GM12878 (cell line): ENCODE measurements around the gene CHRM4. TPM values are rescaled to one million over a fixed set of nuclear protein-coding genes. Genes with fewer than 3 reads are reported as not detected.

Source experiments
- ATAC-seq: fragments of 200-7000 bp; cut with Tn5 transposase; 3 replicates; pipeline ENCODE4 v1.9.1; 2020; ENCODE audit warnings: mild to moderate bottlenecking, moderate library complexity
- BruUV-seq: library from RNA; stranded (reverse); fragments of 400-500 nt; replicated peaks from 2 replicates; lab custom pipeline; 2021; lab: Mats Ljungman, UMichigan
- CTCF ChIA-PET: fragments of 300-600 bp; sonication (Branson Sonifier 250); formaldehyde crosslinking; extraction: SDS; loops from one replicate; lab custom pipeline; 2021; ENCODE audit warnings: inconsistent platforms; lab: Yijun Ruan, JAX
- POLR2A ChIA-PET: fragments of 350-600 bp; formaldehyde crosslinking; extraction: SDS; loops from one replicate; lab custom pipeline; 2021; ENCODE audit warnings: inconsistent platforms; lab: Charles Lee
- RAD21 ChIA-PET: fragments of 300-600 bp; sonication (Branson Sonifier 250); formaldehyde crosslinking; loops from one replicate; lab custom pipeline; 2023; ENCODE audit warnings: antibody characterized with exemption; ENCODE audit not compliant: unreplicated experiment; lab: Charles Lee
- SMC1A ChIA-PET: fragments of 300-600 bp; sonication (Branson Sonifier 250); formaldehyde crosslinking; loops from one replicate; lab custom pipeline; 2023; ENCODE audit not compliant: unreplicated experiment, uncharacterized antibody; lab: Charles Lee
- DNase-seq: peaks from one replicate; pipeline ENCODE4 v3.0.0-alpha.2; 2011; ENCODE audit warnings: low read depth, low spot score
- FAIRE-seq: peaks from 3 replicates; lab custom pipeline; 2011; peaks lifted over from hg19 to GRCh38; lab: Jason Lieb, UNC
- H2AFZ ChIP-seq: 2 replicates; pipeline ENCODE4 v1.6.0; 2011; ENCODE audit warnings: low read depth, low read length, control low read depth; ENCODE audit not compliant: control insufficient read depth
- H3K27ac ChIP-seq: 2 replicates; pipeline ENCODE4 v1.5.1; 2011; ENCODE audit warnings: control low read depth; ENCODE audit not compliant: control insufficient read depth, insufficient read depth
- H3K27me3 ChIP-seq, 2 experiments: replicated peaks in 1 of 2; 2 replicates each; pipeline versions ENCODE4 v1.6.0 to v1.6.1; 2011; ENCODE audit warnings: low read length in 1 of 2; ENCODE audit not compliant: control insufficient read depth in 2 of 2, insufficient read depth in 2 of 2
- H3K36me3 ChIP-seq, 2 experiments: 2 replicates each; pipeline ENCODE4 v1.5.1; 2011; ENCODE audit warnings: low read length in 1 of 2; ENCODE audit not compliant: control insufficient read depth in 2 of 2, insufficient read depth in 2 of 2
- H3K4me1 ChIP-seq: 2 replicates; pipeline ENCODE4 v1.6.1; 2011; ENCODE audit warnings: mild to moderate bottlenecking, low read length, moderate library complexity, mixed read lengths; ENCODE audit not compliant: control insufficient read depth, insufficient read depth
- H3K4me2 ChIP-seq: 2 replicates; pipeline ENCODE4 v1.6.0; 2011; ENCODE audit warnings: control low read depth; ENCODE audit not compliant: control insufficient read depth, insufficient read depth
- H3K4me3 ChIP-seq: fragments of 200-600 bp; sonication (generic); 2 replicates; pipeline ENCODE4 v1.5.1; 2016
- H3K79me2 ChIP-seq: 2 replicates; pipeline ENCODE4 v1.6.0; 2011; ENCODE audit warnings: low read length; ENCODE audit not compliant: control insufficient read depth, insufficient read depth
- H3K9ac ChIP-seq: 2 replicates; pipeline ENCODE4 v1.8.0; 2011; ENCODE audit warnings: low read length, control low read depth, mixed read lengths; ENCODE audit not compliant: control insufficient read depth, insufficient read depth
- H3K9me3 ChIP-seq: replicated peaks from 3 replicates; pipeline ENCODE4 v1.5.1; 2011; ENCODE audit warnings: mild to moderate bottlenecking, low read length; ENCODE audit not compliant: control insufficient read depth, insufficient read depth
- H4K20me1 ChIP-seq: 2 replicates; pipeline ENCODE4 v1.6.0; 2011; ENCODE audit not compliant: control insufficient read depth, insufficient read depth
- MEF2B ChIP-seq: fragments of 450-650 bp; IDR thresholded peaks from 2 replicates; pipeline ENCODE4 v1.6.1; 2018; ENCODE audit warnings: mild to moderate bottlenecking, moderate library complexity; ENCODE audit not compliant: partially characterized antibody, poor library complexity, severe bottlenecking
- NFIC ChIP-seq: IDR thresholded peaks from 2 replicates; pipeline ENCODE4 v1.6.1; 2012; ENCODE audit warnings: low read depth, mild to moderate bottlenecking, inconsistent platforms, low read length, moderate library complexity
- NFYA ChIP-seq: IDR thresholded peaks from 2 replicates; pipeline ENCODE4 v1.6.1; 2011; ENCODE audit warnings: low read depth, mild to moderate bottlenecking, low read length, improper control_type of control experiment, borderline replicate concordance
- POLR2AphosphoS5 ChIP-seq: IDR thresholded peaks from 2 replicates; pipeline ENCODE4 v1.6.1; 2011; ENCODE audit warnings: mild to moderate bottlenecking, low read length, inconsistent platforms
- WGBS: methylation state at CpG from one replicate; pipeline ENCODE4 v1.1.6; 2016; ENCODE audit warnings: low lambda C conversion rate; ENCODE audit not compliant: insufficient replicate concordance, insufficient coverage; ENCODE audit errors: missing lambda C conversion rate; 5-methylcytosine and 5-hydroxymethylcytosine counted together
- in situ Hi-C: fragments of 300-500 bp; cut with MboI; formaldehyde crosslinking; loops from 9 replicates; pipeline ENCODE4 v1.14.3; 2018; ENCODE audit warnings: mixed read lengths
- intact Hi-C: fragments of 100-400 bp; cut with micrococcal nuclease; formaldehyde crosslinking; loops from one replicate; pipeline ENCODE4 v1.14.2; 2022; ENCODE audit not compliant: unreplicated experiment
- polyA plus RNA-seq, 11 experiments: library from polyadenylated mRNA; depleted of rRNA in 4 of 11; unstranded in 6 of 11; stranded (reverse) in 5 of 11; fragments of >200 nt; fragmentation: Nextera tagmentation in 4 of 11; fragmentation: Illumina TruSeq in 1 of 11; extraction: Ambion mirVana in 4 of 11; extraction: Trizol in 1 of 11; gene quantifications; 1 replicate in 1 of 11; 2 replicates in 10 of 11; pipeline versions ENCODE4 v1.2.1 to v1.2.3, GENCODE V29; 2011 to 2016; ENCODE audit warnings: inconsistent platforms in 2 of 11, missing spikeins in 2 of 11, low read depth in 1 of 11
- total RNA-seq, 4 experiments: library from RNA; depleted of rRNA in 3 of 4; stranded (reverse); fragments of >200 nt in 3 of 4; fragmentation: Illumina TruSeq in 1 of 4; extraction: Trizol in 1 of 4; gene quantifications; 2 replicates each; pipeline versions ENCODE4 v1.2.1 to v1.2.3, GENCODE V29; 2013 to 2021
- TF ChIP-seq, protein P1 (sequence below): IDR thresholded peaks from 2 replicates; pipeline ENCODE4 v1.6.1; 2011; ENCODE audit warnings: mild to moderate bottlenecking, low read depth, low read length, moderate library complexity; ENCODE audit not compliant: insufficient replicate concordance

CHRM4 gene
- total and polyA plus RNA-seq, 10 of the 15 experiments (the other 5 are each of a cell fraction or from before 2014, with no cell fraction given), result 0.12 to 0.23 (median 0.13) TPM; not detected in 7

DNA sequence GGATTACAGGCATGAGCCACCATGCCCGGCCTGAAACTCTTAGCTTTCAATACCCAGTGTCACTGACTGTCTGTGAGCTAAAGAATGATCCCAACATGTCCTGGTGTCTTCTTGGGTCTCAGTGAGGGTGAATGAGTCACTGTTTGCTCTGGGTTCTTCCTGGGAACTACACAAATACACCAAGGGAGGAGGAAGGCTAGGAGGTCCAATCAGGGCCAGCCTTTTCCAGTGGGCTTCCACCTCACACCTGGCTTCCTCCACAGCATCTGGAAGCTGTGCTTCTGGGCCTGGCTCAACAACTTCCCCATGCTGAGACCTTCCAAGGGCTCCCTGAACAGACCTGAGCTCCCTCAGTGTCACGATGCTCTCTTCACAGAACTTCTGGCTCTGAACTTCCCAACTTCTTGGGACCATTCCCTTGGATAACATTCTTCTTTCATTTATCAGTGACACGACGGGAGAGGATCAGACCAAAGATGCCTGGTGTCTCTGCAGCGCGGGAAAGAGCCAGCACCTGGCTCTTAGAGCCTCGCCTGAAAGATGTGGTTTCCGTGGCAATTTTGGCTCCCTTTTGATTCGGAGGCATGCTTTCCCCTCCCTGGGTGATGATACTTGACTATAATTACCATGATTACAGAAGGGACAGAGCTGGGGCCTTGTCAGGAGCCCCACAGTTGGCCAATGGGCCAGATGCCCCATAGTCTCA lies 22.3 kb upstream of the CHRM4 start:
- no peaks in the 10 kb centered on the region for H3K79me2 ChIP-seq
- H3K27ac ChIP-seq, result no peak overlapping the region
- no TSS peak for BruUV-seq
- H2AFZ ChIP-seq, result no peak overlapping the region
- ChIA-PET CTCF (interaction anchor here (0.9 to 1.1 kb wide), 3 partner anchors 21 to 76 kb away, joined by 3 to 4 read pairs (median 3); no protein-coding TSS in a partner anchor), SMC1A (interaction anchor here (0.6 to 1.8 kb wide), 3 partner anchors 8 to 109 kb away, joined by 4 to 5 read pairs (median 4); no protein-coding TSS in a partner anchor), RAD21 (interaction anchor here (1.1 to 1.7 kb wide), 3 partner anchors 69 to 124 kb away, joined by 3 to 4 read pairs (median 4); no protein-coding TSS in a partner anchor), POLR2A (no interaction called here)
- no peak overlapping the region for H3K9ac ChIP-seq
- WGBS, result 97% methylated on average over 9 of the region's 9 CpGs
- no peak overlapping the region for H3K4me2 ChIP-seq
- TF ChIP-seq NFYA, result no peak
- TF ChIP-seq, protein P1, sequence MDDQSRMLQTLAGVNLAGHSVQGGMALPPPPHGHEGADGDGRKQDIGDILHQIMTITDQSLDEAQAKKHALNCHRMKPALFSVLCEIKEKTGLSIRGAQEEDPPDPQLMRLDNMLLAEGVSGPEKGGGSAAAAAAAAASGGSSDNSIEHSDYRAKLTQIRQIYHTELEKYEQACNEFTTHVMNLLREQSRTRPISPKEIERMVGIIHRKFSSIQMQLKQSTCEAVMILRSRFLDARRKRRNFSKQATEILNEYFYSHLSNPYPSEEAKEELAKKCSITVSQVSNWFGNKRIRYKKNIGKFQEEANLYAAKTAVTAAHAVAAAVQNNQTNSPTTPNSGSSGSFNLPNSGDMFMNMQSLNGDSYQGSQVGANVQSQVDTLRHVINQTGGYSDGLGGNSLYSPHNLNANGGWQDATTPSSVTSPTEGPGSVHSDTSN, result no peak
- TF ChIP-seq MEF2B, result no peak
- no peak for TF ChIP-seq POLR2AphosphoS5
- TF ChIP-seq NFIC, result no peak
- no peak for FAIRE-seq
- H3K27me3 ChIP-seq, result no peaks in the 10 kb centered on the region
- H3K4me3 ChIP-seq, result no peak overlapping the region
- intact Hi-C loops (no loop called here), in situ Hi-C loops (no loop called here)
- no peaks in the 10 kb centered on the region for H3K9me3 ChIP-seq
- H4K20me1 ChIP-seq, result no peaks in the 10 kb centered on the region
- H3K4me1 ChIP-seq, result no peaks in the 10 kb centered on the region
- peaks cover 12 to 23% of the 10 kb centered on the region in 2 experiments for H3K36me3 ChIP-seq
- no peak for ATAC-seq
- no peak for DNase-seq
